HEK293 (cell line): ENCODE data around the gene CDYL2.

Experiments
- KLF9 ChIP-seq: fragments of 450-650 bp; formaldehyde crosslinking; IDR thresholded peaks from 2 replicates; pipeline ENCODE4 v1.5.1; 2016; ENCODE audit warnings: missing biosample characterization, missing genetic modification characterization, low read depth
- ZNF768 ChIP-seq: fragments of 450-650 bp; formaldehyde crosslinking; IDR thresholded peaks from 2 replicates; pipeline ENCODE4 v1.5.1; 2018; ENCODE audit warnings: missing biosample characterization, mild to moderate bottlenecking, missing genetic modification characterization

- TF ChIP-seq KLF9 (tag by site-specific recombination): no peak
- TF ChIP-seq ZNF768: no peak
These were observed 164.1 kb downstream of the CDYL2 start for GRCh38 chr16:80640316-80640715.
